Thymus (tissue), 14 donors: Measurements from ENCODE around the gene TNFRSF6B. TPM values are rescaled to one million over a fixed set of nuclear protein-coding genes. Genes with fewer than 3 reads are reported as not detected.
A peak's percentile ranks its signal among the peaks of the same experiment; 100 is the strongest.
"Not testable (repeated sequence)": the region's sequence is repeated elsewhere in the genome, so short reads cannot be mapped to it uniquely, and the experiment has no call there.

Source experiments
- DNase-seq, 9 donors: peaks; one replicate each; pipeline ENCODE4 v3.0.0-alpha.2; 2013; ENCODE audit warnings: low spot score in 9 of 9, low read depth in 6 of 9, missing footprints in 1 of 9
- H3K27ac ChIP-seq, 2 donors: one replicate each; pipeline ENCODE4 v1.5.1; 2013; ENCODE audit warnings: control low read depth in 1 of 2, low read depth in 1 of 2, low read length in 1 of 2, mild to moderate bottlenecking in 1 of 2, moderate library complexity in 1 of 2
- H3K27me3 ChIP-seq, 2 donors: one replicate each; pipeline ENCODE4 v1.5.1; 2013; ENCODE audit warnings: low read length in 1 of 2; ENCODE audit not compliant: control insufficient read depth in 2 of 2, insufficient read depth in 1 of 2
- H3K36me3 ChIP-seq, 2 donors: one replicate each; pipeline ENCODE4 v1.5.1; 2013; ENCODE audit warnings: low read length in 1 of 2, mild to moderate bottlenecking in 1 of 2, moderate library complexity in 1 of 2; ENCODE audit not compliant: control insufficient read depth in 2 of 2, insufficient read depth in 2 of 2
- H3K4me1 ChIP-seq, 2 donors: one replicate each; pipeline ENCODE4 v1.5.1; 2013; ENCODE audit warnings: low read length in 2 of 2; ENCODE audit not compliant: control insufficient read depth in 2 of 2, insufficient read depth in 2 of 2
- H3K4me3 ChIP-seq, 2 donors: one replicate each; pipeline ENCODE4 v1.5.1; 2013; ENCODE audit warnings: low read length in 2 of 2, control low read depth in 1 of 2, mild to moderate bottlenecking in 1 of 2
- H3K9me3 ChIP-seq, 2 donors: one replicate each; pipeline ENCODE4 v1.5.1; 2013; ENCODE audit warnings: low read length in 1 of 2, mild to moderate bottlenecking in 1 of 2; ENCODE audit not compliant: control insufficient read depth in 2 of 2, insufficient read depth in 1 of 2
- WGBS: extraction: QIAGEN DNeasy Blood & Tissue Kit; methylation state at CpG from one replicate; pipeline ENCODE4 v1.1.7; 2013; 5-methylcytosine and 5-hydroxymethylcytosine counted together
- long read RNA-seq, 10 donors: transcript quantifications; one replicate each; lab custom pipeline, GENCODE V29; 2026
- polyA plus RNA-seq: library from polyadenylated mRNA; stranded (reverse); fragments of 200-250 nt; gene quantifications from one replicate; pipeline ENCODE4 v1.2.3, GENCODE V29; 2013
- total RNA-seq: library from RNA; stranded (reverse); fragments of 120-200 nt; gene quantifications from one replicate; pipeline ENCODE4 v1.2.4, GENCODE V29; 2013
- donor health status: healthy.

The TNFRSF6B gene
- 13.5 TPM for total RNA-seq
- 34.7 TPM for polyA plus RNA-seq
- long read RNA-seq, donor 1, partial matches to known transcripts, result 0 of 1 reads
- long read RNA-seq, donor 1, other reads (novel, unspliced or antisense), result 0 of 1 reads
- long read RNA-seq, donor 2, transcript TNFRSF6B-201 (3 exons, 1,141 nt), result major isoform, 19 of 19 reads
- long read RNA-seq, donor 2, partial matches to known transcripts, result 0 of 19 reads
- long read RNA-seq, donor 2, other reads (novel, unspliced or antisense), result 0 of 19 reads
- long read RNA-seq, donor 3, transcript TNFRSF6B-201 (3 exons, 1,141 nt), result major isoform, 11 of 11 reads
- long read RNA-seq, donor 3, partial matches to known transcripts, result 0 of 11 reads
- long read RNA-seq, donor 3, other reads (novel, unspliced or antisense), result 0 of 11 reads
- long read RNA-seq, donor 4, transcript TNFRSF6B-201 (3 exons, 1,141 nt), result major isoform, 6 of 6 reads
- long read RNA-seq, donor 4, partial matches to known transcripts, result 0 of 6 reads
- long read RNA-seq, donor 4, other reads (novel, unspliced or antisense), result 0 of 6 reads
- long read RNA-seq, donor 5, transcript TNFRSF6B-201 (3 exons, 1,141 nt), result major isoform, 11 of 31 reads
- long read RNA-seq, donor 5, partial matches to known transcripts, result 0 of 31 reads
- long read RNA-seq, donor 5, other reads (novel, unspliced or antisense), result 20 of 31 reads
- long read RNA-seq, donor 6, transcript TNFRSF6B-201 (3 exons, 1,141 nt), result major isoform, 5 of 5 reads
- long read RNA-seq, donor 6, partial matches to known transcripts, result 0 of 5 reads
- long read RNA-seq, donor 6, other reads (novel, unspliced or antisense), result 0 of 5 reads
- long read RNA-seq, donor 7, transcript TNFRSF6B-201 (3 exons, 1,141 nt), result major isoform, 6 of 6 reads
- long read RNA-seq, donor 7, partial matches to known transcripts, result 0 of 6 reads
- long read RNA-seq, donor 7, other reads (novel, unspliced or antisense), result 0 of 6 reads
- long read RNA-seq, donor 8, result 0 reads
- long read RNA-seq, donor 9, partial matches to known transcripts, result 0 of 3 reads
- long read RNA-seq, donor 9, other reads (novel, unspliced or antisense), result 0 of 3 reads
- long read RNA-seq, donor 10, transcript TNFRSF6B-201 (3 exons, 1,141 nt), result major isoform, 7 of 7 reads
- long read RNA-seq, donor 10, partial matches to known transcripts, result 0 of 7 reads
- long read RNA-seq, donor 10, other reads (novel, unspliced or antisense), result 0 of 7 reads

GRCh38 chr20:63696628-63697356 is at the start of gene TNFRSF6B:
TNFRSF6B (plus strand) TSS chr20:63696652; CDS start chr20:63696768, 116 bp downstream.
- Histone ChIP-seq H3K27me3 (peaks cover 0 to 5% of the 10 kb centered on the region in 2 donors), H3K27ac (peak within 1 kb of the TSS; percentile 25 to 33), H3K4me1 (peaks cover 15 to 38% of the 10 kb centered on the region in 2 donors), H3K36me3 (peaks cover 21 to 33% of the 10 kb centered on the region in 2 donors), H3K4me3 (peak within 1 kb of the TSS; percentile 14 to 25), H3K9me3 (no peaks in the 10 kb centered on the region)
- DNase-seq, result no peak
- 15% methylated on average over 52 of the region's 52 CpGs for WGBS

- Histone ChIP-seq H3K36me3 (peaks cover 10 to 24% of the 10 kb centered on the region in 2 donors), H3K27ac (no peak overlapping the region), H3K4me1 (peaks cover 10 to 16% of the 10 kb centered on the region in 2 donors), H3K27me3 (peaks cover 0 to 8% of the 10 kb centered on the region in 2 donors), H3K9me3 (no peaks in the 10 kb centered on the region), H3K4me3 (no peak overlapping the region)
- WGBS, result 98% methylated on average over 6 of the region's 6 CpGs
- no peak for DNase-seq
Measured at GRCh38 chr20:63648190-63648589, 48.3 kb upstream of the TNFRSF6B start.

- no peaks in the 10 kb centered on the region for H3K9me3 ChIP-seq
- peaks cover 10 to 21% of the 10 kb centered on the region in 2 donors for H3K4me1 ChIP-seq
- WGBS, result 95% methylated on average over 11 of the region's 11 CpGs
- peaks cover 8 to 17% of the 10 kb centered on the region in 2 donors for H3K36me3 ChIP-seq
- H3K27me3 ChIP-seq, result peaks cover 0 to 8% of the 10 kb centered on the region in 2 donors
- H3K27ac ChIP-seq, result no peak overlapping the region
- no peak for DNase-seq
- H3K4me3 ChIP-seq, result no peak overlapping the region
Measured at GRCh38 chr20:63648895-63649589, 47.4 kb upstream of the TNFRSF6B start.

GRCh38 chr20:63650486-63650885 is 46.0 kb upstream of the TNFRSF6B start:
- DNase-seq, H3K27me3 ChIP-seq, H3K4me3 ChIP-seq, H3K9me3 ChIP-seq, H3K27ac ChIP-seq: not testable (repeated sequence)
- 97% methylated on average over 25 of the region's 25 CpGs for WGBS
- Histone ChIP-seq H3K36me3 (peaks cover 3 to 14% of the 10 kb centered on the region in 2 donors), H3K4me1 (peaks cover 23 to 36% of the 10 kb centered on the region in 2 donors)

- Histone ChIP-seq H3K36me3 (peaks cover 3 to 14% of the 10 kb centered on the region in 2 donors), H3K27me3 (peaks cover 0 to 8% of the 10 kb centered on the region in 2 donors), H3K4me3 (peak overlapping the region; percentile 72 to 98), H3K4me1 (peaks cover 21 to 37% of the 10 kb centered on the region in 2 donors), H3K9me3 (peaks cover 0 to 5% of the 10 kb centered on the region in 2 donors), H3K27ac (peak overlapping the region in 1 of 2 donors; percentile 53)
- no peak for DNase-seq
- 38% methylated on average over 11 of the region's 11 CpGs for WGBS
Measured at GRCh38 chr20:63651942-63652191, 44.6 kb upstream of the TNFRSF6B start.

GRCh38 chr20:63652192-63652980 is 44.1 kb upstream of the TNFRSF6B start:
- Histone ChIP-seq H3K4me1 (peaks cover 26 to 42% of the 10 kb centered on the region in 2 donors), H3K9me3 (peaks cover 0 to 5% of the 10 kb centered on the region in 2 donors), H3K36me3 (peaks cover 3 to 14% of the 10 kb centered on the region in 2 donors), H3K4me3 (peak overlapping the region; percentile 72 to 98), H3K27ac (peak overlapping the region in 1 of 2 donors; percentile 74), H3K27me3 (peaks cover 0 to 8% of the 10 kb centered on the region in 2 donors)
- DNase-seq, result peak in 2 of 9 donors; percentile 54 to 68
- under 1% methylated on average over 91 of the region's 91 CpGs for WGBS

GRCh38 chr20:63653041-63653973 is 43.1 kb upstream of the TNFRSF6B start, which contains the start of gene STMN3:
STMN3 (minus strand) TSS chr20:63653424; CDS start chr20:63653345, 79 bp downstream.
- Histone ChIP-seq H3K4me3 (peak within 1 kb of the TSS; percentile 78 to 98), H3K27ac (peak within 1 kb of the TSS; percentile 89 to 93), H3K9me3 (peaks cover 0 to 5% of the 10 kb centered on the region in 2 donors), H3K27me3 (peaks cover 0 to 8% of the 10 kb centered on the region in 2 donors), H3K36me3 (peaks cover 0 to 9% of the 10 kb centered on the region in 2 donors), H3K4me1 (peaks cover 30 to 48% of the 10 kb centered on the region in 2 donors)
- DNase-seq, result peak; percentile 62 to 89 (median 82)
- 1% methylated on average over 70 of the region's 73 CpGs for WGBS
